Activated CD4-positive, alpha-beta T cell treated with anti-CD3 and anti-CD28 coated beads for 4 hours (primary cell): ENCODE measurements around the gene SRSF10.
"Not testable (repeated sequence)": the region's sequence is repeated elsewhere in the genome, so short reads cannot be mapped to it uniquely, and the experiment has no call there.

Experiments
- DNase-seq, 2 donors: peaks; one replicate each; pipeline ENCODE4 v3.0.0-alpha.2; 2020

Gene SRSF10

DNA sequence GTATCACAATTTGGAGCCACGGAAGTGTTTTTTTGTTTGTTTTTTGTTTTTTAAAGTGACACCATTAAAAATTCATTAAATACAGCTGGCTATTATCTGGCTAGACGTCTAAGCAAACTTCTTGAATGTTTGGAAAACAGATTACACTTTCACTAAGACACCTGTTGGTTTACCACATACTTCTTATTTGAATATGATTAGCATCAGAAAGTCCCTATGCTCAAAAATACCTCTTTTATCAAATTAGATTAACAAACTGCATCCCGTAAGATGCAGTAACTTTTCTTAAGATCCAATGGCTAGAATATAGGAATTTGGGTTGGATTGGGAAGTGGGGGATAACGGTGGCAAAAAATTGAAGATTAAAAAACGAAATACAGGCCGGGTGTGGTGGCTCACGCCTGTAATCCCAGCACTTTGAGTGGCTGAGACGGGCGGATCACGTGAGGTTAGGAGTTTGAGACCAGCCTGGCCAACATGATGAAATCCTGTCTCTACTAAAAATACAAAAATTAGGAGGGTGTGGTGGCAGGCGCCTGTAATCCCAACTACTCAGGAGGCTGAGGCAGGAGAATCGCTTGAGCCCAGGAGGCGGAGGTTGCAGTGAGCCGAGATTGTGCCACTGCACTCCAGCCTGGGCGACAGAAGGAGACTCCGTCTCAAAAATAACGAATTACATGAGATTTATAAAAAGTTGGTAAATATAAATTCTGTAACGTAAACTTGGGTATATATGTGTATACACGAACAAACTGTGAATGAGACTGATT is 21.9 kb downstream of the SRSF10 start:
- not testable (repeated sequence) for DNase-seq

DNA sequence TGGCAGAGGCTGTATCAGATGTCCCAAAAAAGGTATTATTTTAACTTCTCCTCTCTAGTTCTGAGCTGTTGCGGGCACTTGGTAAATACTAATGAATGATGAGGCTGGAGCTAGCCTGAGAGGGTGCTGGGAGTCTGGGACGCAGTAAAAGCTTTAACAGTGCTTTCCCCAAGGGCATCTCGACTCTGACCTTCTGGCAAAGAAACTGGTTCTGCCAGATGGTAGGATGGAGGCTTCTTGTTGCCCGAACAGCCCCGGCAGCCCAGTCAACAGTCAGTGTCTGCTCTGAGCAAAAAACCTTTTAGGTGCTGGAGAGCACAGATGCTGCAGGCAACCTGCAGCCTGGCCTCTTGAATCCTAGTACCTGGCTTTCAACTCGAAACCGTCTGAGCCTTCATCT is 23.0 kb downstream of the SRSF10 start:
- DNase-seq, result no peak

DNA sequence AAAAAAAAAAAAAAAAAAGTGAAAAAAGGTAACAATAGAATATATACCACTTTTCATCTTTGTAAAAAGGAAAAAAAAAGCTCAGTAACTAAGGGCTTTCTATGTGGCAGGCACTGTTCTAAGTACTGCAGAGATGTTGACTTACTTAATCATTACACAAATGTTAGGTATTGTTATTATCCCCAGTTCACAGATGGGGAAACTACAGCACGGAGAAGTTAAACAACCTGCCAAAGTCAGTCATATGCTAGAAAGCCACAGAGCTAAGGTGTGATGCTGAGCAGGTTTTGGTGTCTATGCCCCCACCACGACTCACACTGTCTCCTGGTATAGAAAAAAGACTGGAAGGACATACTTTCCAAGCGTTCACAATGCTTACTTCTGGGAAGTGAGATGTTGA is 27.1 kb downstream of the SRSF10 start:
- no peak for DNase-seq

GRCh38 chr1:23947366-23947765 is 32.8 kb downstream of the SRSF10 start:
- no peak for DNase-seq

GRCh38 chr1:23936481-23937176 is 43.5 kb downstream of the SRSF10 start:
- DNase-seq, result no peak

DNA sequence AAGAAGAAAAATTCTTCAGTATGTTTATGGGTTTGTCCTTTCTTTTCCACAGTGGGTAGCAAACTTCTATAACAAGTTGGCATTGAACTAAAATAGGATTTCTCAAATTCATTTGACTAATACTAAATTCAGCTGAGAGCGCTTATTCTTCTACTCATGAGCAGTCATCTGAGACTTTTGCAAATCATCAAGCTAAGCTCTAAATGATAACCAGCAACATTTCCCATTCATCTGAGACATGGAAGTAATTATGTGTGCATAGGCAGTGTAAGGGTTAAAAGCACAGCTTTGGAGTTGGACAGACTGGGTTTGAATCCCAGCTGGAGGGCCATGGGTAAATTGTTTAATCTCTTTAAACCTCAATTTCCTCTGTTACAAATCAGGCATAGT is 48.6 kb downstream of the SRSF10 start:
- DNase-seq, result no peak

DNA sequence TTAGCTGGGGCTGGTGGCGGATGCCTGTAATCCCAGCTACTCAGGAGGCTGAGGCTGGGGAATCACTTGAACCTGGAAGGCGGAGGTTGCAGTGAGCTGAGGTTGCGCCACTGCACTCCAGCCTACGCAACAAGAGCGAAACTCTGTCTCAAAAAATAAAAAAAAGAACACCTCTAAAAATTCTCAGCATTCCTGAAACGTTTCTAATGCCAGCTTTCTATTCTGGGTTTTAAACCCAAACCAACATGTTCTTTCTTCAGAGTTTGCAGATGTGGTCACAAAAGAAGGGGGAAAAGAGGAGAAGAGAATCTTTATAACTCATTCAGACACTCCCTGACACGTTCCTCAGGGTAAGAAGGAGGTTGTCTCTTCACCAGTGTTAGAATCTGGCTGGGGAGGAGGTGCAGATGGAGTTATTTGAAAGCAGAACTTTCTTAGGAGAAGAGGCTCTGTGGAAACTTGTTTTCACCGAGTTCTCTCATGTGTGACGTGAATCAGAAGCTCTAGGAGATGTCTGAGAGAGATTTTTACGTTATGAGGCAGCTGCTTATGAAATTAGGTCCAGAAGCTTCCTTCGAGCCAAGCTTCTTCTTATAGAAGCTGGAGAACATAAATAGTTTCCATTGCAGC is 49.2 kb downstream of the SRSF10 start:
- no peak for DNase-seq

GRCh38 chr1:23930270-23930669 is 49.9 kb downstream of the SRSF10 start:
- DNase-seq, result no peak

- DNase-seq, result no peak
Measured at GRCh38 chr1:23928789-23929188, 51.3 kb downstream of the SRSF10 start.

DNA sequence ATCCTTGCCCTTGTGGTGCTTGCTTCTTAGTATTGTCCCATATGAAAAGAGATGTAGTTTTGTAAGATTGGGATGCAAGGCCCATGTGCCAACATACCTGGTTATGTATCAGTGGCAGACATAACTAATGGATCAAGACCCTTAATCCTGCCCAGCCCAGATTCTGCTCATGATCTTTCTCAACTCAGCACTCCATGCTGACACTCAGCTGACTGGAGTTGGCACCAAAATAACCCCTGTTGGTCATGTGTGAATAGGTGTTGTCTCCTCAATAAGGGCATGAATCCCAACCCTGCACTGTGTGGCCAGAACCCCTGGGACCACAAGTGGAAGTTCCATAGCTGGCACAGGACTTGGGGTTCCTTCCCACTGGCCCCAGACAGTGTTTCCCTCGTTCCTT is 53.0 kb downstream of the SRSF10 start:
- DNase-seq, result no peak

GRCh38 chr1:23925279-23925678 is 54.8 kb downstream of the SRSF10 start:
- no peak for DNase-seq

DNA sequence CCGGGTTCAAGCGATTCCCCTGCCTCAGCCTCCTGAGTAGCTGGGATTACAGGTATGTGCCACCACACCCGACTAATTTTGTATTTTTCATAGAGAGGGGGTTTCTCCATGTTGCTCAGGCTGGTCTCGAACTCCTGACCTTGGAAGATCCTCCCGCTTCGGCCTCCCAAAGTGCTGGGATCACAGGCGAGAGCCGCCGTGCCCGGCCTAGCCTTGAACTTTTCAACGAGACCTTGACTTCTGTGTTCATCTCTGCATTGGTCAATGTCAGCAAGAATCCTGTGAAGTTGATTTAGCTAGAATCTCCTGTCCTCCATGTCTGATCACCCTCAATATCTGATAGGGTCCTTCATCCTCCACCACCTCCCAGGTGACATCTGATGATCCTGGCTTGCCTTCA is 55.5 kb downstream of the SRSF10 start:
- no peak for DNase-seq

DNA sequence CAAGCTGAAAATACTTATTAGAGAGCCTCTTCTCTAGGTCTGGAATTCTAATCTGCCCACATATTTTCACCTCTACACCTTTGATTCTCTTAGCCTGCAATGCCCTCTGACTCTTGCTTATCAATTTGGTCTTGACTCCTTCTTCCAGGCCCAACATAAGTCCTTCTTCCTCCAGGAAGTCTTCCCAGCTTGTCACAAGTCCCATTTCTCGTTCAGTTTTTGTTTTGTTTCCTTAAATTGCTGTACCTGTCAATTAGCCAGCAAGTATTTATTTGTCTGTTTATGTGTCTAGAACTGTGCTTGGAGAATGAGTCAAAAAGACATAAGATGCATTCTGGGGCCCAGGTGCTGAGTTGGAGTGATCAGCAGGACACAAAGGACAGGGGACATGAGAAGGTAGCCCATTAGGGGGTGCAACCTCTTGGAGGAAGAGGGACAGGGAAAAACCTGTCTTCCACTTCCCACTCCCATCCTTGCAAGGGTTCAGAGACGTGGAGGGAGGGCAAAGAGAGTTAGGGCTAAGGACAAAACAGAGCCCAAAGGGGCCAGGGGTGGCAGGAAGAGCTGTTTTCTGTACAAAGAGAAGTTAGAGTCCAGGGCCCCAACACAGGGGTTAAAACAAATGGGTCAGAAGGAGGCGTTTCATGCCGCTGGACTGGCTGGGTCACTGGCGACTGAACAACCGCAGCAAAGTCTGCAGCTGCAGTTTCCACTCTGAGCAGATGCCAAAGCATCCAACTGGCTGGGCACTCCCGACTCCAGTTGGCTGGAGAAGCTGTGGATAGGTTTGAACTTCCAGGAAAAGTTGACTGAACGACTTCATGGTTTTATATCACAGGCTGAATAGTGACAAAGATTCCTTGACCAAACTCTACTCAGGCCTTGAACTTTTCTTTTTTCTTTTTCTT is 56.3 kb downstream of the SRSF10 start:
- DNase-seq, result no peak

- DNase-seq, result no peak
Measured at GRCh38 chr1:23922321-23922943, 57.7 kb downstream of the SRSF10 start.

DNA sequence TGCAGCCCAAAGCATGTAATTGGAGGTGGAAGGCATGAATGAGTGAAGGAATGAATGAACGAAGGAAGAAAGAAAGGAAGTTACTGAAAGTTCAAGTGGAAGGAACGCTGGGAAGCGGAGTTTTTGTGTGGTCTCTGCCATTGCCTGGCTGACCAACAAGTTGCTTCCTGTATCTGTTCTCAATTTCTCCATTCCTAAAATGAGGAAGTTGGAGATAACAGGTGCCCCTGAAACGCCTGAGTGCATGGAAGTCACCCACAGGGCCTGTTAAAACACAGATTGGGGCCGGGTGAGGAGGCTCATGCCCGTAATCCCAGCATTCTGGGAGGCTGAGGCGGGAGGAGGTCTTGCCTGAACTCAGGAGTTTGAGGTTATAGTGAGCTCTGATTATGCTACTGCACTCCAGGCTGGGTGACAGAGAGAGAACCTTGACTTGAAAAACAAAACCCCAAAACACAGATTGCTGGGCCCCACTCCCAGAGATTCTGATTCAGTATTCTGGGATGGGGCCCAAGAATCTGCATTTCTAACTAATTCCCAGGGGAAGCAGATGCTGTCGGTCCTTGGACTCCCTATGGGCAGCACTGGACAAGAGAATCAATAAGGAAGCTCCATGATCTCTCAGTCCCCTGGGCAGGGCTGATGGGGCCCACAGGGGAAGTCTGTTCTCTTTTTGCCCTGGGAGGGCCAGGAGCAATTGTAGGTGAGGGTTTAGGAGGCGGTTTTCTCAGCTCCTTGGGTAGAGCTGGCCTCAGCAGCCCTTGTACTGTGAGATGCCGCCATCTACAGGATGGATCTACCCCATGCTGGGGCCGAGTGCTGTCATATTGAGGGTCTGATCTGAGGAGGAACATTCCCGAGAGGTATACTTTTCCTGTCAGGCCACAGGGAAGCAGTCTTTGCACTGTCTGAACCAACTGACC is 63.7 kb downstream of the SRSF10 start:
- DNase-seq, result peak; percentile 24 to 32

DNA sequence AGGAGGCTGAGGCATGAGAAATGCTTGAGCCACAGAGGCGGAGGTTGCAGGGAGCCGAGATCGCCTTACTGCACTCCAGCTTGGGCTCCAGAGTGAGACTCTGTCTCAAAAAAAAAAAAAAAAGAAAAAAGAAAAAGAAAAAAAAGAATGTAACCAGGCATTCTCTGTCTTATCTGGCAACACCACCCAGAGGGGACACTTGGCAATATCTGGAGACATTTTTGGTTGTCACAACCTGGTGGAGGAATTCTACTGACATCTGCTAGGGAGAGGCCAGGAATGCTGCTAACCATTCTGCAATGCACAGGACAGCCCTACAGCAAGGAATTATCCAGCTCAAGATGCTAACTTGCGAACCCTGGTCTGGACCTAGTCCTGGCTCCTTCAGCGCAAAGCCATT is 64.7 kb downstream of the SRSF10 start:
- no peak for DNase-seq

DNA sequence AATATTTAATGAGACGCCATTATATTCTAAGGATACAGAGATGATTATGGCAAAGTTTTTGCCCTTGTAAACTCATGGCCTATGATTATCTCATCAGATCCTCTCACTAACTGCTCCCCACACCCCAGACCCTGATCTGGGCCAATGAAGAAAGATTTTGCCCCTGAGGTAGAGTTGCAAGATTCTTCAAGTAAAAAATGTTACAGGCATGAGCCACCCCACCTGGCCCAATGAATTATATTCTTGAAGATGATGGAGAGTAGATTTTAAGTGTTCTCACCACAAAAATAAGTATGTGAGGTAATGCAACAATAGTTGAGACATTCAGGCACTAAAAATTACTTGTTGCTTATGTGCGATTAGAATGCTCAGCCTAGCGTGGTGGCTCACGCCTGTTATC is 65.2 kb downstream of the SRSF10 start:
- no peak for DNase-seq
